Cardiac muscle cell (in vitro differentiated cells and primary cell): ENCODE results near the gene LTA4H. TPM values are rescaled to one million over a fixed set of nuclear protein-coding genes. Genes with fewer than 3 reads are reported as not detected.

ENCODE experiments used
- DNase-seq, 2 donors: peaks; one replicate each; pipeline versions ENCODE4 v3.0.0 to v3.0.0-alpha.2; 2010 to 2017; ENCODE audit warnings: low read depth in 1 of 2, low spot score in 1 of 2
- H3K27ac ChIP-seq: fragments of 200-600 bp; sonication (generic); 2 replicates; pipeline ENCODE4 v1.5.1; 2016
- H3K27me3 ChIP-seq: fragments of 200-600 bp; sonication (generic); 2 replicates; pipeline ENCODE4 v1.6.0; 2016; ENCODE audit warnings: control low read depth
- H3K36me3 ChIP-seq: fragments of 200-600 bp; sonication (generic); 2 replicates; pipeline ENCODE4 v1.5.1; 2016; ENCODE audit warnings: control low read depth
- H3K4me1 ChIP-seq: fragments of 200-600 bp; sonication (generic); 2 replicates; pipeline ENCODE4 v1.8.1; 2017; ENCODE audit warnings: low read depth, mild to moderate bottlenecking, mixed run types
- H3K4me3 ChIP-seq: fragments of 200-600 bp; sonication (generic); 2 replicates; pipeline ENCODE4 v1.5.1; 2016; ENCODE audit warnings: mild to moderate bottlenecking
- H3K9me3 ChIP-seq: fragments of 200-600 bp; sonication (generic); 2 replicates; pipeline ENCODE4 v1.5.1; 2017; ENCODE audit warnings: low read depth, mild to moderate bottlenecking, control low read depth
- CTCF ChIP-seq: IDR thresholded peaks from 2 replicates; pipeline ENCODE4 v1.5.1; 2012; ENCODE audit warnings: low read depth, mild to moderate bottlenecking, low read length
- polyA plus RNA-seq: library from polyadenylated mRNA; unstranded; fragments of >200 nt; fragmentation: Nextera tagmentation; extraction: Ambion mirVana; gene quantifications from 2 replicates; pipeline ENCODE4 v1.2.1, GENCODE V29; 2016
- total RNA-seq: library from RNA; depleted of rRNA; stranded (reverse); fragments of >200 nt; gene quantifications from 2 replicates; pipeline ENCODE4 v1.2.3, GENCODE V29; 2016

The LTA4H gene
- total and polyA plus RNA-seq, 2 experiments from 2014 or later: 64.6 to 109 TPM

- H3K27ac ChIP-seq: no peak overlapping the region
- H3K36me3 ChIP-seq: no peaks in the 10 kb centered on the region
- no peak for DNase-seq
- no peak for TF ChIP-seq CTCF
- H3K4me3 ChIP-seq: no peak overlapping the region
- H3K4me1 ChIP-seq: no peaks in the 10 kb centered on the region
- H3K9me3 ChIP-seq: no peaks in the 10 kb centered on the region
- peaks cover 3% of the 10 kb centered on the region for H3K27me3 ChIP-seq
Observed at GRCh38 chr12:95990136-95990535, 45.3 kb downstream of the LTA4H start.

- H3K27me3 ChIP-seq: peaks cover 3% of the 10 kb centered on the region
- DNase-seq: no peak
- no peaks in the 10 kb centered on the region for H3K4me1 ChIP-seq
- H3K9me3 ChIP-seq: no peaks in the 10 kb centered on the region
- no peak overlapping the region for H3K27ac ChIP-seq
- TF ChIP-seq CTCF: no peak
- no peak overlapping the region for H3K4me3 ChIP-seq
- H3K36me3 ChIP-seq: no peaks in the 10 kb centered on the region
Observed at GRCh38 chr12:95989504-95990123, 45.8 kb downstream of the LTA4H start.

GRCh38 chr12:95988506-95989275, 46.7 kb downstream of the LTA4H start:
- Histone ChIP-seq H3K4me1 (no peaks in the 10 kb centered on the region), H3K27ac (no peak overlapping the region), H3K4me3 (no peak overlapping the region), H3K9me3 (no peaks in the 10 kb centered on the region), H3K27me3 (peaks cover 3% of the 10 kb centered on the region), H3K36me3 (no peaks in the 10 kb centered on the region)
- no peak for DNase-seq
- TF ChIP-seq CTCF: no peak

- peak in 1 of 2 donors; percentile 14 for DNase-seq
- no peak overlapping the region for H3K4me3 ChIP-seq
- H3K9me3 ChIP-seq: no peaks in the 10 kb centered on the region
- H3K4me1 ChIP-seq: no peaks in the 10 kb centered on the region
- H3K36me3 ChIP-seq: no peaks in the 10 kb centered on the region
- no peak overlapping the region for H3K27ac ChIP-seq
- TF ChIP-seq CTCF: no peak
- H3K27me3 ChIP-seq: peaks cover 3% of the 10 kb centered on the region
Observed at GRCh38 chr12:95986635-95987570, 48.5 kb downstream of the LTA4H start.

GRCh38 chr12:95984682-95985081, 50.7 kb downstream of the LTA4H start:
- DNase-seq: no peak
- no peak for TF ChIP-seq CTCF
- no peaks in the 10 kb centered on the region for H3K36me3 ChIP-seq
- no peak overlapping the region for H3K4me3 ChIP-seq
- no peaks in the 10 kb centered on the region for H3K9me3 ChIP-seq
- H3K4me1 ChIP-seq: no peaks in the 10 kb centered on the region
- H3K27ac ChIP-seq: no peak overlapping the region
- H3K27me3 ChIP-seq: no peaks in the 10 kb centered on the region
